CD1c-positive myeloid dendritic cell (primary cell): ENCODE data around the gene GRWD1.

Experiments
- DNase-seq: peaks from one replicate; pipeline ENCODE4 v3.0.0-alpha.2; 2016; ENCODE audit errors: extremely low spot score

The GRWD1 gene

DNA sequence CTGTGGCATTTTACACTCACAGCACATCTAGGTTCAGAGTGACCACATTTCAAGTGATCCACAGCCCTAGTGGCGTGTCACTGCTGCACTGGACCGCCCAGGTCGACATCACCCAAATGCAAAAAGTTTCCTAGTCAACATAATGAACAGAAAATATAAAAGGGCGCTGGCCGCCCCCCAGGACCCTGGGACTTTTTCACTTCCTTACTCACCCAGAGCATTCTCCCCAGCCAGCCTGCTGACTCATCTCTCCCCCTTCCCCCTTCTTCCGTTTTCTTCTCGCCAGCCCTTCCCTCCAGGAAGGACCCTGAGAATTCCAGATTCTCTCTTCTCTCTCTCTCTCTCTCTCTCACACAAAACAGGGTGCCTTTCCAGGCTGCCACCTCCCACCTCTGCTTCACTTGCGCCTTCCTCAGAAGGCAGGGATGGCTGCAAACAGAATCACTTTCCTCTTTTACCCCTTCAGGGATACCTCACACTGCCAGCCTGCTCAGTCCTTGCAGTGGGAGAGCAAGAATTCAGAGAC lies 21.0 kb upstream of the GRWD1 start:
- DNase-seq = peak; percentile 69

DNA sequence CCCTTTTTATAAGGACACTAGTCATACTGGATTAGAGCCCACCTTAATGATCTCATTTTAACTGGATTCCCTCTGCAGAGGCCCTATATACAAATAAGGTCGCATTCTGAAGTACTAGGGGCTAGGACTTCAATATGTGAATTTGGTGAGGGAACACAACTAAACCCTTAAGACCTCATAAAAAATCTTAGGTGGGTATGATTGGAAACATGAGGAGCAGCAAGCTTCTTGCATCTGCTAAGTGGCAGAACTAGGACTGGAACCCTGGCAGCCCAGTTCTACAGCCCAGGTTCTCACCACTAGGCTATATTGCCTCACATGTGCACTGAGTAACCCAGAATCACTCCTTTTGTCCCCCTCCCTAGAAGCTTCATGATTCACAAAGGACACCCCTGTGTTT lies 17.1 kb upstream of the GRWD1 start:
- no peak for DNase-seq

DNA sequence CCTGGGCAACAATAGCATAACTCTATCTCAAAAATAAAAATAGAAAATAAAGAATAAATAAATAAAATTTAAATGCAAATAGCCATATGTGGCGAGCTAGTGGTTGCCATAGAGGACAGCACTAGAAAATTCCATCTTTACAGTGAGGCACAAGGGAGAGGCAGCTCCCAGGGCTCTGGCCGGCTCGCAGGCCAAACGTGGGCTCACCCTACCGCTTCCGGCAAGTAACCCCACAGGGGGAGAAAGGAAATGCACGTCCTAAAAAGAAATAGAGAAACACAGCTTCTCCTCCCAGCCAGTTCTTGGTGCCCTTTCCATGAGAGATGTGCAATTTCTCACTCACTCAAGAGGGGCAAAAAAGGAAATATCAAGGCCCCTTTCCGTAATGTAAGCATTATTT lies 12.4 kb upstream of the GRWD1 start:
- no peak for DNase-seq

DNA sequence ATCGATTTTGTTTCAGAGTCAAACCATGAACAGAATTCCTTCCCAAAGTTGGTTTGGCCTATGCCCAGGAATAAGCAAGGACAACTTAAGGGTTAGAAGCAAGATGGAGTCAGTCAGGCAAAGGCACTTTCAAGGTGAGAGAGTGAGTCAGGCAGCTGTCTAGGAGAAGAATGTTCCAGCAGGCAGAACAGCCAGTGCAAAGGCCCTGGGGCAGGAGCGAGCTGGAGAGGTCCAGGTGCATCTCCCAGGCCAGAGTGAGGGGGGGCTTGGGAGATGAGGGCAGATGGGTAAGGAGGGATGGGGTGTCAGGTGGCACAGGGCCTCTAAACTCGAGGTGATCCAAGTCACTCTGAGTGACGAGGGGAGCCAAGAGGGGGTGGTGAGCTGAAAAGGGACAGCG lies 9.2 kb upstream of the GRWD1 start:
- no peak for DNase-seq

DNA sequence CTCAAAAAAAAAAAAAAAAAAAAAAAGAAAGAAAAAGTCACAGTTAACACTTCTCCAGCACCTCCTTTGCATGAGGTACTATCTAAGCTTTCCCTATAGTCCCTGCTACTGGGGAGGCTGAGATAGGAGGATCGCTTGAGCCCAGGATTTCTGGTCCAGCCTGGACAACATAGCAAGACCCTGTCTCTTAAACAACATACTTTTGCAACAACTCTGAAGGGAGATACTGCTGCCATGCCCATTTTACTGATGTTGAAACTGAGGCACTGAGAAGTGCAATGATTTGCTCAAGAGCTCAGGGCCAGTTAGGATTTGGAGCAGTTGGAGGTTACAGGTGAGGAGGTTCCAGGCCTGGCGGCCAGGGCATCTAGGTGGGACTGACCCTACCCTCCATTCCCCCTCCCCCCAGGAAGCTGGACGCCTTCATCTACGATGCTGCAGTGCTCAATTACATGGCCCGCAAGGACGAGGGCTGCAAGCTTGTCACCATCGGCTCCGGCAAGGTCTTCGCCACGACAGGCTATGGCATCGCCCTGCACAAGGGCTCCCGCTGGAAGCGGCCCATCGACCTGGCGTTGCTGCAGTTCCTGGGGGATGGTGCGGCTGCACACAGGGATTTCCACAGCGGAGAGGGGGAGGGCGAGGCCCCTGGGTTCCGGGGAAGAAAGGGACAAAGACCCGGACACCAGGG lies 4.3 kb upstream of the GRWD1 start:
- DNase-seq = no peak

DNA sequence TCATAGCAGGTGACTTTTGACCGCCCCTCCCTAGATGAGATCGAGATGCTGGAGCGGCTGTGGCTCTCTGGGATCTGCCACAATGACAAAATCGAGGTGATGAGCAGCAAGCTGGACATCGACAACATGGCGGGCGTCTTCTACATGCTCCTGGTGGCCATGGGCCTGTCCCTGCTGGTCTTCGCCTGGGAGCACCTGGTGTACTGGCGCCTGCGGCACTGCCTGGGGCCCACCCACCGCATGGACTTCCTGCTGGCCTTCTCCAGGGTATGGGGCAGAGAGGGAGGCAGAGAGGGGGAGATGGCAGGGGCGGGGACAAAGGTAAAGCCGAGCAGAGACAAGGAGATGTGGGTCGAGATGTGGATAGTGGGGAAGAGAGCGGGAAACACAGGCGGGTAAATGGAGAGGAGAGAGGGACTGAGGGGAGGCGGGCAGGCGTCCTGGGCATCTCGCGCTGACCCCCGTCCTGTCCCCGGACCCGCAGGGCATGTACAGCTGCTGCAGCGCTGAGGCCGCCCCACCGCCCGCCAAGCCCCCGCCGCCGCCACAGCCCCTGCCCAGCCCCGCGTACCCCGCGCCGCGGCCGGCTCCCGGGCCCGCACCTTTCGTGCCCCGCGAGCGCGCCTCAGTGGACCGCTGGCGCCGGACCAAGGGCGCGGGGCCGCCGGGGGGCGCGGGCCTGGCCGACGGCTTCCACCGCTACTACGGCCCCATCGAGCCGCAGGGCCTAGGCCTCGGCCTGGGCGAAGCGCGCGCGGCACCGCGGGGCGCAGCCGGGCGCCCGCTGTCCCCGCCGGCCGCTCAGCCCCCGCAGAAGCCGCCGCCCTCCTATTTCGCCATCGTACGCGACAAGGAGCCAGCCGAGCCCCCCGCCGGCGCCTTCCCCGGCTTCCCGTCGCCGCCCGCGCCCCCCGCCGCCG lies 3.4 kb upstream of the GRWD1 start:
- no peak for DNase-seq

DNA sequence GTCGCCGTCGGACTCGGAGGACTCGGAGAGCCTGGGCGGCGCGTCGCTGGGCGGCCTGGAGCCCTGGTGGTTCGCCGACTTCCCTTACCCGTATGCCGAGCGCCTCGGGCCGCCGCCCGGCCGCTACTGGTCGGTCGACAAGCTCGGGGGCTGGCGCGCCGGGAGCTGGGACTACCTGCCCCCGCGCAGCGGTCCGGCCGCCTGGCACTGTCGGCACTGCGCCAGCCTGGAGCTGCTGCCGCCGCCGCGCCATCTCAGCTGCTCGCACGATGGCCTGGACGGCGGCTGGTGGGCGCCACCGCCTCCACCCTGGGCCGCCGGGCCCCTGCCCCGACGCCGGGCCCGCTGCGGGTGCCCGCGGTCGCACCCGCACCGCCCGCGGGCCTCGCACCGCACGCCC lies 2.5 kb upstream of the GRWD1 start:
- peak; percentile 42 for DNase-seq

DNA sequence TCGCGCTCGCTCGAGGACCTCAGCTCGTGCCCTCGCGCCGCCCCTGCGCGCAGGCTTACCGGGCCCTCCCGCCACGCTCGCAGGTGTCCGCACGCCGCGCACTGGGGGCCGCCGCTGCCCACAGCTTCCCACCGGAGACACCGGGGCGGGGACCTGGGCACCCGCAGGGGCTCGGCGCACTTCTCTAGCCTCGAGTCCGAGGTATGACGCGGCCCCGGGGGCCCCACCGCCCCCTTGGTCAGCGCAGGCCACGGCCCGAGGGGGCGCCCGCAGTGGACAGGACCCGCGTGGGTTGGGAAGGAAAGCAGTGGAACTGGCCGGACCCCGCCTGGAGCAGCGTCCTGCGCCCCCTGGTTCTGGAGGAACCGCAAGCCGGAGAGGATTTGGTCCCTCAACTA lies 2.1 kb upstream of the GRWD1 start:
- DNase-seq = no peak

DNA sequence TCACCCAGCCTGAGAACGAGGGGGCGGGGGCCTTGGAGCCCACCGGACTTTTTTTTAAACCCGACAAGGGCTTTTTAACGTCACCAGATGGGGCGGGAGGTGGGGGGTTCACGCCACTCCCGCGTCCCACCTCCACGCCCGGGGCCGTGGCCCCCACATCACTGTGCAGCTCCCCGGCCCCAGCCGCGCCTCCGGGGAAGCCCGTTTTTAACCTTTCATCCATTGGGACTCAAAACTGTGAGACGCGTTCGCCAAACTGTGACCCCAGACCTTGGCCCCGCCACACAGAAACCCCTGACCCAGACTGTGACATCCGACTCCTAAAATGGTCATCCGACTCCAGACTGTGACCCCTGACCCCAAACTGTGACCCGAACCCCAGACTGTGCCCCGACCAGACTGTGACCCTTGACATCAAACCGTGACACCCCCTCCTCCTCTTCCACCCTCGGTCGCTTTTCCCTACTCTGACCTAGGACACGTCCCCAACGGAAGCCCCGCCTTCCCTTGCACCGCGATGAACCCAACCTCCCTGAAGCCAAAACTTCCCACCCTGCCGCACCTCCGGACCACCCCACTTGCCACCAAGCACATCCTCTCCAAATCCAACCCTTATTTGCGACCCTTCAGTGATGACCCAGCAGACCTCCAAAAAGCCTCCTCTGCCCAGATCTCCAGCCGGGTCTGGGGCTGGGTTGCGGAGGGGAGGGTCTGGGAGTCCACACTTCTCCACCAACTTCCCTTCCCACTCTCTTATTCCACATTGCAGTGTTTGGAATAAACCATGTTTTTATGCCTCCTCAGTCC lies 1.5 kb upstream of the GRWD1 start:
- DNase-seq = no peak

DNA sequence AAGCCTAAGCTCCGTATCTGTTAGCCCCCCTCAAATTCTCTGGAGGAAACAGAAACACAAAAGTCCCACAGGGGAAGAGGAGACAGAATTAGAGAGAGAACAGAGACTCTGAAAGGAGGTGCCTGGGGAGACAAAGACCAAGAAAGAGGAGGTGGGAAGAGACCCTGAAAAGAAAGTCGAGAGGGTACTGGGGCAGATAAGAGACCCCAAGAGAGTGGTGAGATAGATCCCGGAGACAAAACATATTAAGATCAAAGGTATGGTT lies 915 bp upstream of the GRWD1 start:
- DNase-seq = no peak

DNA sequence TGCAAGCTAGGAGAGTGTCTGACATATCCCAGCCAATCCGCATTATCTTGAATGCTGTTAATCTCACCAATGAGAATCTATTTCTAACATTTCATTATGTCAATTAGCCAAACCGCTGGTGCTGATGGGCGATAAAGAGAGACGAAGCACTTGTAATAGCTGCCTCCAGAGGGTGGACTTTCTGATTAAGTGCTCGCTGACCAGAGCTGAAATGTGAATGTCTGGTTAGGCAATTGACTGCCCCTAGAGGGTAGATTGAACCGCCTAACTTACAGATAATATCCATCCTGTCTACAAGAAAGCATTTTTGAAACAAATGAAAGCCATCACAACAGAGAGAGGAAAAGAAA lies 552 bp upstream of the GRWD1 start:
- DNase-seq = peak; percentile 48

DNA sequence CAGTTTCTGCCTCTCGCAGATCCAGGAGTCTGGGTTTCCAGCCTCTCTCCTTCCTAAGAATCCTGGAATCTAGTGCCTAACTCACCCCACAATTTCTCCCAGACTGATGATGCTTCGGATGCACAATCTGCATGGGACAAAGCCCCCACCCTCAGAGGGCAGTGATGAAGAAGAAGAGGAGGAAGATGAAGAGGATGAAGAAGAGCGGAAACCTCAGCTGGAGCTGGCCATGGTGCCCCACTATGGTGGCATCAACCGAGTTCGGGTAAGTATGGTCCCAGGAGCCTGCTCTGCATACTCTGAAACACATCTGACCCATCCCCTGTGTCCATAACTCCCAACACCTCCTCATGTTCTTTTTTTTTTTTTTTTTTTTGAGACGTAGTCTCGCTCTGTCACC lies 796 bp downstream of the GRWD1 start:
- no peak for DNase-seq

DNA sequence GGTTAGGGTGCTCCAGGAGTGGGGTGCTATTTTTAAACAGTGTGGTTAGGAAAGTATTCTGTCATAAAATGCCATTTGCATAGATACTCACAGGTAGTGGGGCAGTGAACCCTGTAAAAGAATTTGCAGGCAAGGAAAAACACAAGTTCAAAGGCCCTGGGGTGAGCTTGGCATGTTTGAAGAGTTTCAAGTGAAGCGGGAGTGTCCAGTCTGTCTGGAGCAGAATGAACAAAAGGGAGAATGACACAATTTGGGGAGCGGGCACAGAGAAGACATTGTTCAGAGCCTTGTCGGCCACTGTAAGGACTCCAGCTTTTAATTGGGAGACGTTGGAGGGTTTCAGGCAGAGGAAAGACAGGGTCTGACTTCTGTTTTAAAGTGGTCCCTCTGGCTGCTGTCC lies 2.8 kb downstream of the GRWD1 start:
- no peak for DNase-seq

DNA sequence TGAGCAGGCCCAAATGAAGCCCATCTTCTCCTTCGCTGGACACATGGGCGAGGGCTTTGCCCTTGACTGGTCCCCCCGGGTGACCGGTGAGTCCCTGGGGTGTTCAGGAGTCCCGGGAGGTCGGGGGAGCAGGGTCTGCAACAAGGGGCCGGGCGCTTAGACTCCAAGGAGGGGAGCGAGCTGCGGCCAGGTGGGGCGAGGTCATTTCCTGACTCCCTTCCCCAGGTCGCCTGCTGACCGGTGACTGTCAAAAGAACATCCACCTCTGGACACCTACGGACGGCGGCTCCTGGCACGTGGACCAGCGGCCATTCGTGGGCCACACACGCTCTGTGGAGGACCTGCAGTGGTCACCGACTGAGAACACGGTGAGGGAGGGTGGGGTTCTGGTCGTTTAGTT lies 4.7 kb downstream of the GRWD1 start:
- DNase-seq = no peak

DNA sequence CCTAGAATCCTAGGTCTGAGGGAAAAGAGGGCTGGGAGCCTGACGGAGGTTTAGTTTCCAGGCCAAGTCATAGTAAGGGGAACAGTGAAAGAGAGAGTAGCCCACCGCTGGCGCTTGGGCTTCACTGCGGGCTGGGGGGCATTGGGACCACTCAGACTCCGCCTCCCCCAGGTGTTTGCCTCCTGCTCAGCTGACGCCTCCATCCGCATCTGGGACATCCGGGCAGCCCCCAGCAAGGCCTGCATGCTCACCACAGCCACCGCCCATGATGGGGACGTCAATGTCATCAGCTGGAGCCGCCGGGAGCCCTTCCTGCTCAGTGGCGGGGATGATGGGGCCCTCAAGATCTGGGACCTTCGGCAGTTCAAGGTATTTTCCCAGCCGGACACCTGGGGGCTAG lies 5.1 kb downstream of the GRWD1 start:
- no peak for DNase-seq

DNA sequence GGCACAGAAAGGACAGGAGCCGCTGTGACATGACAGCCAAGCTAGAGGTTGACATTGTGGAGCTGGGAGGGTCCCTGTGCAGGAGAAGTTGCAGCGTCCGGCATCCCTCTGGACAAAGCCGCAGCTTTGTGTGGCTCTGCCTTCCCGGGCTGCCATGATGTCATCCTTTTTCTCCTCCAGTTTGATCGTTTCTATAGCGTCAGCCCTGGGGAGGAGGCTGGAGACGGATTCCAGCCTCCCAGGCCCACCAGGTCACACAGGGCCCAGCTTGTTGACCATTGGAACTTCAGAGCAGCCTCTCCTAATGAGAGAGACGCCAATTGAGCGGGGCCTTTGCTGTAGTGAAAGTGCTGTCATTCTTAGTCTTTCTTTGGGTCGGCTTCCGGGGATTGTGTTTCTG lies 5.8 kb downstream of the GRWD1 start:
- no peak for DNase-seq

DNA sequence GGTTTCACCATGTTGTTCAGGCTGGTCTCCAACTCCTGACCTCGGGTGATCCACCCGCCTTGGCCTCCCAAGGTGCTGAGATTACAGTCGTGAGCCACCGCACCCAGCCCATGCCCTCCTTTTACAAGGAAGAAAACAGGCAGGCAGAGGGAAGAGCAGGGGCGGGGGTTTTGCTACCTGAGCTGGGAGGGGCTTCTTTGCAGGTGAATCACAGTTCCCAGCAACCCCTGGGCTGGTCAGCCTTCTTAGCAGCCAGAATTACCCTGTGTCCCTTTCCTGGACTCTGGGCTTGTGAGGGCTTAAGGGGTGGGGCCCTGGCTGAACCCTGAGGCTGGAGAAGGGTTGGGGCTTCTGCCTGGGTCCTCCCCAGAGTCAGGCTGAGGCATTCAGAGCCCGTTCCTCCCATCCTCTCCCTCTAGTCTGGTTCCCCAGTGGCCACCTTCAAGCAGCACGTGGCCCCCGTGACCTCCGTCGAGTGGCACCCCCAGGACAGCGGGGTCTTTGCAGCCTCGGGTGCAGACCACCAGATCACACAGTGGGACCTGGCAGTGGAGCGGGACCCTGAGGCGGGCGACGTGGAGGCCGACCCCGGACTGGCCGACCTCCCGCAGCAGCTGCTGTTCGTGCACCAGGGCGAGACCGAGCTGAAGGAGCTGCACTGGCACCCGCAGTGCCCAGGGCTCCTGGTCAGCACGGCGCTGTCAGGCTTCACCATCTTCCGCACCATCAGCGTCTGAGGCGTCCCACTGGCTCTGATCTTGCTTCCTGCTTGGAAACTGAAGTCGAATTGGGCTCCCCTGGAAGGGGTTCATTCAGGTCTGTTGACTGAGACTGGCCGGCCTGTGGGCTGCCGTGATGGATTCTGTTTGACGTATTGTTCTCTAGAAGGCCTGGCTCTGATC lies 6.8 kb downstream of the GRWD1 start:
- DNase-seq = no peak

DNA sequence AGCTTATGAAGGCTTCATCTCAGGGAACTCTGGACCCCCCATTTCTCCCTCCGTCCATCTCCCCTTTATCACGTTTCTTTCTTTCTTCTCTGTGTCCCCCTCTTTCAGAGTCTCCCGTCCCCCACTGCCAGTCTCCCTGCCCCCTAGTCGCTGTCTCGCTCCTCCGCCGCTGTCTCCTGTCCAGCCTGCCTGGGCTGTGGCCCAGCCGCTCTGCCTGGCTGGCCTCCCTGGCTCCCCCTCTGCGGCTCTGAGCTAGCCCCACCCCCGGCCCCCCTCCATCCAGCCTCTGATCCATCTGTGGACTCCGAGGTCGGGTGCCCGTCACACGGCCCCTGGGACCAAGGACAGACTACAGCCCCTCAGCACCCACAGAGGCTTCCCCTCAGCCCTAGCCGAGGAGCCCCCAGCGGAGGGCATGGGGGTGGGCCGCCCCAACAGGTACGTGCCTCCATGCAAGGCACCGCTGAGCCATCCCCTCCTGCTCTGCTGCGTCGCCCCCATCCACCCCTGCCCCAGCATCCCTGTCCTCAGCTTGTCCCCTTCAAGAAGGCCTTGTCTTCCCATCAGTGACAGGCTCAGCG lies 8.5 kb downstream of the GRWD1 start:
- DNase-seq = no peak

DNA sequence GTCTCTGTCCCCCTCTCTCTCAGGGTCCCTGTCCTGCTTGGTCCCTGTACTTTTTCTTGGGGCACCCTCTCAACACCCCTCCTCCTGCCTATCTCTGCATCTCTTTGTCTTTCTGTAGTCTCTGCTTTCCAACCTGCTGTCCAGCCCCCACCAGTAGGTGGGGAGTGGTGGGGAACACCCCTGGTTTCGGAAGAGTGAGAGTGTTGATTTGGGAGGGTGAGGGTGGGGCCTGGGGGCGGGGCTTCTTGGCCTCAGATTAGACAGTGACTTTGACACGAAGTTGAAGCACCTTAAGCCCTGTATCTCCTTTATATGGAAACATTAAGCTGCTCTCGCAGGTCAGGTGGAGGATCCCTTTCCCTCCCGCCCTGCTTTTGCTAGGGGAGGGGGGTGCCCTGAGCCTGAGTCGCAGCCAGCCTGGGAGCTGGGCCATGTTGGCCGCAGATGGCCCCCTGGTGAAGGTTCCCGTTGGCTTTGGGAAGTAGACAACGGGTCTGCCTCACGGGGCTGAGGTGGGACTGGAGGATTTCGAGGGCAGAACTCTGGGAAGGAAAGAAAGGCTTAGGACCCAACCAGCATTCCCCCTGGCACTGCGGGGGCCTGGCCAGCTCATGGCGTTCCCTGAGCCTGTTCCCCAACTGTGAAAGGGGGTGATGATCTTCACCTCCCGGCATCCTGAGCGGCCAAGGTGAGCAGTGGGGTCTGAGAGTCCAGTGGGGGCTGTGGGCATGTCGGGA lies 9.6 kb downstream of the GRWD1 start, which contains the start of gene KCNJ14:
TSS of gene KCNJ14 (plus strand) at position 404 of the 737 bp plus-strand sequence. CDS start 6,151 bp downstream, outside the sequence.
- no peak for DNase-seq

DNA sequence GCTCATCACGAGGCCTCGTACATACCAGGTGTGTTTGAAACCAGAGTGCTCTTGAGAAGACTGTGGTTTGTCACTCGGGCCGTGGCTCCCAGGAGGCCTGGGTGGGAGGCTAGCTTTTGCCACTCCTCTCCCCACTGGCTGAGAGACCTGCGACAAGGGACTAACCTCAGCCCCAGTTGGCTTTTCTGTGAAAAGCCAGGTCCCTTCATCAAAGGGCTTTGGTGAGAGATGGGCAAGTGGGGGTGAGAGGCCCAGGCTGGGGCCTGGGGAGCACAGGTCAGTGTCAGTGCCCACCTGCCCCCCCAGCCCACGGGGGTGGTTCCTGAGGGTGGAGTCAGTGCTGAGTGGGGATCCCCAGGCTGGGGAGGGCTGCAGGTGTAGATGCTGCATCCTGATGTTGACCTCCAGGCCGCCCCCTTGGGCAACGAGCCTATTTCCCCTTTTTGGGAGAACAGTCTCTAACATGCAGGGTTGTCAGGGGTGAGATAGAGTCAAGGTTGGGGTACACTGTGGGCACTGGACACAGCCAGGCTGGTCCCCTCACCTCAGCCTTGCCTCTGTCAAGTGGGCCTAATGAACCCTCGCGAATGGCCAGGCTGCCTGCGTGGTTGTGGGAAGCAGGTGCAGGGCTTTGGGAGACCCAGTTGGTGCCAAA lies 10.3 kb downstream of the GRWD1 start:
- DNase-seq = no peak
